IgD-negative memory B cell (primary cell): ENCODE data around the gene KAZALD1. TPM values are rescaled to one million over a fixed set of nuclear protein-coding genes. Genes with fewer than 3 reads are reported as not detected.

ENCODE experiments used
- H3K27ac Mint-ChIP-seq, 3 donors: one replicate each; pipeline ENCODE4 v1.8.0; 2020 to 2022; ENCODE audit warnings: mild to moderate bottlenecking in 3 of 3, mixed read lengths in 3 of 3, moderate library complexity in 1 of 3
- H3K27me3 Mint-ChIP-seq: one replicate; pipeline ENCODE4 v1.8.0; 2021; ENCODE audit warnings: mixed read lengths
- H3K36me3 Mint-ChIP-seq: one replicate; pipeline ENCODE4 v1.8.0; 2020; ENCODE audit warnings: mild to moderate bottlenecking, mixed read lengths
- H3K4me1 Mint-ChIP-seq, 3 donors: one replicate each; pipeline ENCODE4 v1.8.0; 2020 to 2022; ENCODE audit warnings: mixed read lengths in 3 of 3, mild to moderate bottlenecking in 1 of 3
- H3K4me3 Mint-ChIP-seq, 4 donors: one replicate each; pipeline ENCODE4 v1.8.0; 2020 to 2022; ENCODE audit warnings: mild to moderate bottlenecking in 4 of 4, mixed read lengths in 4 of 4, moderate library complexity in 3 of 4
- H3K9me3 Mint-ChIP-seq, 3 donors: one replicate each; pipeline ENCODE4 v1.8.0; 2020 to 2021; ENCODE audit warnings: mixed read lengths in 3 of 3, mild to moderate bottlenecking in 1 of 3
- polyA plus RNA-seq: library from polyadenylated mRNA; unstranded; fragments of 300-500 nt; fragmentation: Illumina TruSeq; gene quantifications from one replicate; pipeline ENCODE4 v1.2.3, GENCODE V29; 2021

The KAZALD1 gene, protein sequence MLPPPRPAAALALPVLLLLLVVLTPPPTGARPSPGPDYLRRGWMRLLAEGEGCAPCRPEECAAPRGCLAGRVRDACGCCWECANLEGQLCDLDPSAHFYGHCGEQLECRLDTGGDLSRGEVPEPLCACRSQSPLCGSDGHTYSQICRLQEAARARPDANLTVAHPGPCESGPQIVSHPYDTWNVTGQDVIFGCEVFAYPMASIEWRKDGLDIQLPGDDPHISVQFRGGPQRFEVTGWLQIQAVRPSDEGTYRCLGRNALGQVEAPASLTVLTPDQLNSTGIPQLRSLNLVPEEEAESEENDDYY
- not detected for polyA plus RNA-seq

- peaks cover 15% of the 10 kb centered on the region for H3K27me3 Mint-ChIP-seq
- peak within 1 kb of the TSS; percentile 92 to 97 (median 96) for H3K27ac Mint-ChIP-seq
- no peaks in the 10 kb centered on the region for H3K9me3 Mint-ChIP-seq
- no peaks in the 10 kb centered on the region for H3K36me3 Mint-ChIP-seq
- peaks cover 15 to 25% (median 24%) of the 10 kb centered on the region in 3 donors for H3K4me1 Mint-ChIP-seq
- H3K4me3 Mint-ChIP-seq, result peak within 1 kb of the TSS; percentile 96 to 99 (median 98)
Measured at GRCh38 chr10:101061624-101062231, at the start of gene KAZALD1. Gene KAZALD1, plus strand, starts transcription at chr10:101061989. Its CDS starts 604 bp downstream, at chr10:101062593.

- Mint-ChIP-seq H3K9me3 (no peaks in the 10 kb centered on the region), H3K4me1 (peaks cover 0 to 10% (median 6%) of the 10 kb centered on the region in 3 donors), H3K27ac (peak overlapping the region in 1 of 3 donors; percentile 90), H3K36me3 (no peaks in the 10 kb centered on the region), H3K27me3 (peaks cover 21% of the 10 kb centered on the region), H3K4me3 (no peak overlapping the region)
Measured at GRCh38 chr10:101012525-101013364, 49.0 kb upstream of the KAZALD1 start.

- Mint-ChIP-seq H3K4me1 (peaks cover 3 to 12% (median 8%) of the 10 kb centered on the region in 3 donors), H3K9me3 (no peaks in the 10 kb centered on the region), H3K27ac (peak overlapping the region in 1 of 3 donors; percentile 90), H3K27me3 (peaks cover 26% of the 10 kb centered on the region), H3K36me3 (no peaks in the 10 kb centered on the region), H3K4me3 (no peak overlapping the region)
Measured at GRCh38 chr10:101013365-101013825, 48.4 kb upstream of the KAZALD1 start.

DNA sequence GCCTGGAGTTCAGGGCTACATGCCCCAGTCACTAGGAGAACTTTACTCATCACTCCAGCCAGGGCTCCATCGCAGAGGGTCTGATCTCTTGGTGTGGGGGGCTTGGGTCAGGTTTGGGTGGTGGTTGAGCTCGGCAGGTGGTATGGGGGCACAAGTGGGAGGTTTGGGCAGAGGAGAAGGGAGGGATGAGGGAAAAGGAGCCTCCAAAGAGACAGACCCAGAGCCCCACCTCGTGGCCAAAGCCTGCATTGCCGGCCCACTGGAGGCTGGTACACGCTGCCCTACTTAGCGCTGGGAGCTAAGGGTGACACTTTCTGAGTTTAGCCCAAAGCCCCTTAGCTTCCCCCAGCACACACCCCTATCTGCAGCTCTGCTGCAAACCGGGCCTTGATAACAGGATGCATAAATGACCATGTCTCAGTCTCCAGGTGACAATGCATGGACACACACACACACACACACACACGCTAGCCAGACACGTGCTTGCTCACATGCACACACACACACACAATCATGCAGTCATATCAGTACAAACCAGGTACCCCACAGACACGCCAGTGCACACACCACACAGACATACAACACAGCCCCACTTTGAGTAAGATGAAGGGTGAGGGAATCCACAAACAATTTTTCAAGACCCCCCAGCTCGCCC is 47.4 kb upstream of the KAZALD1 start:
- no peak overlapping the region for H3K4me3 Mint-ChIP-seq
- H3K4me1 Mint-ChIP-seq, result peaks cover 6 to 15% (median 10%) of the 10 kb centered on the region in 3 donors
- no peak overlapping the region for H3K27ac Mint-ChIP-seq
- H3K36me3 Mint-ChIP-seq, result no peaks in the 10 kb centered on the region
- H3K27me3 Mint-ChIP-seq, result peaks cover 29% of the 10 kb centered on the region
- no peaks in the 10 kb centered on the region for H3K9me3 Mint-ChIP-seq

GRCh38 chr10:101014966-101015581 is 46.7 kb upstream of the KAZALD1 start:
- Mint-ChIP-seq H3K27me3 (peaks cover 30% of the 10 kb centered on the region), H3K27ac (no peak overlapping the region)

DNA sequence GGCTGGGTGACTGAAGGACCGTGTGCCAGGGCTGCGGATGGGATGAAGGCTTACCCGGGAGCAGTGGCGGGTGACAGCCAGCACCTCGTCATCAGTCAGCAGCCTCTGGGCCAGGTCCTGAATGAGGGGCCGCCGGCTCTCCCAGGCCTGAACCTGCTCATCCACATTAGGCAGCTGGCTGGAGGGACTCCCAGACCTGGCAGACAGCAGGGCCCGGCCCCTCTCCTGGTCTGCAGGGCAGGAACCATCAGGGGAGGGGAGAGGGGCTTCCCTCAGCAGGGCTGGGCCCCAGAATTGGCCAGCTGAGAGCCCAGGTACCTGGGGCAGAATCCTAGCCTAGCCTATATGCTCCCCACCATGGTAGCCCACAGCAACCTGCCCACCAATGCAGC is 46.2 kb upstream of the KAZALD1 start:
- Mint-ChIP-seq H3K4me1 (peaks cover 6 to 16% (median 10%) of the 10 kb centered on the region in 3 donors), H3K27me3 (peaks cover 30% of the 10 kb centered on the region), H3K27ac (no peak overlapping the region), H3K9me3 (no peaks in the 10 kb centered on the region), H3K36me3 (no peaks in the 10 kb centered on the region), H3K4me3 (no peak overlapping the region)

More at GRCh38 chr10:101014966-101015581, 46.7 kb upstream of the KAZALD1 start:
- H3K4me1 Mint-ChIP-seq, result peaks cover 6 to 16% (median 10%) of the 10 kb centered on the region in 3 donors
- H3K36me3 Mint-ChIP-seq, result no peaks in the 10 kb centered on the region
- H3K9me3 Mint-ChIP-seq, result no peaks in the 10 kb centered on the region
- no peak overlapping the region for H3K4me3 Mint-ChIP-seq

DNA sequence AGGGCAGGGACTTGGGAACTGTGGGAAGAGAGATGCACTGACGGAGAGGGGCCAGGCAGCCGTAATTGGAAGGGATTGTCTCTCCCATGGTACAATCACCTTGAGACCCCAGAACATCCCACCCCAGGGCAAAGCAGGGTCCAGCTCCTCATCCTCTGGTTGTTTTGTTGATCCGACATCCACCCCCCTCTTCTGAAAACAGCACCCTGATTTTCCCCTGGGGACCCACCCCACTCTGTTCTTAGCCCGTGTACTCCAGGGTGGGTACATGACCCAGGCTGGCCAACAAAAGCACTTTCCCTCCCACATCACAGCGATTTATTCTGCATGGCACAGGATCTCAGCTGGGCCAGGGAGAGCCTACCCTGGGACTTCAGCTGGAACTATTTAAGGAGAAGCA is 45.0 kb upstream of the KAZALD1 start:
- no peak overlapping the region for H3K27ac Mint-ChIP-seq
- H3K36me3 Mint-ChIP-seq, result no peaks in the 10 kb centered on the region
- H3K9me3 Mint-ChIP-seq, result no peaks in the 10 kb centered on the region
- peaks cover 32% of the 10 kb centered on the region for H3K27me3 Mint-ChIP-seq
- H3K4me3 Mint-ChIP-seq, result no peak overlapping the region
- H3K4me1 Mint-ChIP-seq, result peaks cover 6 to 16% (median 10%) of the 10 kb centered on the region in 3 donors

DNA sequence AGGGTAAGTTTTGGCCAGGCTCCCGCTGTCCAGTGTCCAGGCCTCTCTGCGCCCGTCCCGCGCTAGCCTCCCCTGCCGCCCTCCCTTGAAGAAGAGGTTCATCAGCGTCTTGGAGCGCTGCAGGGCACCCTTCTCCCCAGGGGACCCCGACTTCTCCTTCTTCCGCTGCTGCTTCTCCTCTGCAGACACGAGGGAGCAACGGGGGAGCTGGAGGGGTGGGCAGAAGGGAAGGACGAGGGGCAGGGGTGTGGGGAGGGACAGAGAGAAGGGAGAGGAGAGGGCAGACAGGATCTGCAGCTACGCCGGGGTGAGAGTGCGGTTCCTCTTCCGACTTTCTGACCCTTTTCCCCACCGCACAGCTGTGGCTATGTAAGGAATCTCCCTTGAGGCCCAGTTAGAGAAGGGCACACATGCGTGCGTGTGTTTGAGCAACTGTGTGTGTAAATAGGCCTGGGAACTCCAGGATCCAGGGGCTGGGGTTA is 43.6 kb upstream of the KAZALD1 start:
- Mint-ChIP-seq H3K36me3 (no peaks in the 10 kb centered on the region), H3K27ac (no peak overlapping the region), H3K9me3 (no peaks in the 10 kb centered on the region), H3K4me3 (peak overlapping the region in 2 of 4 donors; percentile 87 to 90), H3K27me3 (peaks cover 31% of the 10 kb centered on the region), H3K4me1 (peaks cover 6 to 12% (median 8%) of the 10 kb centered on the region in 3 donors)

DNA sequence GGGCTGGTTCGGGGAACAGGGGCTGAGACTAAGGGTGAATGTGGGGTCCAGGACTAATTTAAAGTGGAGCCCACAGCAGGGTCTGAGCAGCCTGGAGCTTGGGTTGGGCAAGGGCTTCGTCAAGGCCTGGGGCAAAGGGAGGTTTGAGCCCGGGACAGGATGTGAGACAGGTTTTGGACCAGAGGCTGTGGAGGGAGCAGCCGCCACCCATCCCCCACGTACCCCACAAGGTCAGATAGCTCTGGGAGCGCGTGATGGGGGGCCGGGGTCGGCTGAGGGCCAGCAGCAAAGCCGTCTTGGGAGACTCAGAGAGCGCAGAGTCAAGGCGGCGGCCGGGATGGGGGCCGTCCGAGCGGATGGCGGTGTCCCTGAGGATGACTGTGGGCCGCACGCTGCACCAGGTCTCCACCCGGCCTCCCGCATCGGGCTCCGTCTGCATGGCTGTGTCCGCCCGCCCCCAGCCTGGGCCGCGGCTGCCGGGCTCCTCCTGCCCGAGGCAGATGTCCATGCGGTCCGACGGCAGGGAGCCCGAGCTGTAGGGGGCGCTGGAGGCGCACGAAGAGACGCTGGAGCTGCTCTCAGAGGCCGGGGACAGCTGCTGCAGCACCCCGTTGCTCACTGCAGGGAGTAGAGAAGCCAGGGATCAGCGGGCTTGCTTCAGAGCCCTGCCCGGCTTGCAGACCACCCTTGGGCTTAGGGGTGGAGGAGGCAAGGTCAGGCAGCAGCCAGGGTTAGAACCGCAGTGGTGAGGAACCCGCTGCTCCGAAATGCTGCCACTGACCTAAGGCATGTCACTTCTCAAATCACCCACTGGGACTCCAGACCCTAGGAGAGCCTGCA is 43.0 kb upstream of the KAZALD1 start:
- Mint-ChIP-seq H3K9me3 (no peaks in the 10 kb centered on the region), H3K4me1 (peaks cover 6 to 9% (median 7%) of the 10 kb centered on the region in 3 donors), H3K27ac (no peak overlapping the region), H3K36me3 (no peaks in the 10 kb centered on the region), H3K4me3 (peak overlapping the region in 2 of 4 donors; percentile 87 to 90), H3K27me3 (peaks cover 29% of the 10 kb centered on the region)

- Mint-ChIP-seq H3K9me3 (no peaks in the 10 kb centered on the region), H3K27me3 (peaks cover 29% of the 10 kb centered on the region)
Measured at GRCh38 chr10:101019440-101019703, 42.4 kb upstream of the KAZALD1 start.

DNA sequence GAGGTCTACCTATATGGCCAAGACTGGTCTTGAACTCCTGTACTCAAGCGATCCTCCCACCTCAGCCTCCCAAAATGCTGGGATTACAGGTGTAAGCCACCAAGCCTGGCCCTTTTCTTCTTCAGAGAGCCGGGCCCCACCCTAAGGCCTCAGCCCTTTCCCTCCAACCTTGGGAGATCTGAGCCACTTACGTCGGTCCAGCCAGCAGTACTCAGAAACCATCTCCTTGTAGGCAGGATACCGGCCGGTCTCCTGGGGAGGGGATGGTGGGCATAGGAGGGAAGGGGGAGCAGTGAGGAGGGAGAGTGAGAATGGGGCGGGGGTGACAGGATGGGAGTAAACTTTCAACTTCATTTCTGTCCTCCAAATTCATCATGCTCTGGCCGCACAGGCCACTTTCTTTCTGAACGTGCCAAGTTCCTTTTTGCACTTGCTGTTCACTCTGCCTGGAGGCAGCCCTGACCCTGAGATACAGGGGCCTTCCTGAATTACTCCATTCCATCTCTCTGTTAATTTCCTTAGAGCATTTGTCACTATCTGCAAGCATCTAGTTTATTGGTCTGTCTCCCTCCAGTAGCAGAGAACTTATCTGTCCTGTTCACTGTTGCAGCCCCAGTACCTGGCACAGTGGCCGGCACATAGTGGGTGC is 41.2 kb upstream of the KAZALD1 start:
- Mint-ChIP-seq H3K36me3 (no peaks in the 10 kb centered on the region), H3K27ac (no peak overlapping the region), H3K27me3 (peaks cover 25% of the 10 kb centered on the region), H3K4me3 (no peak overlapping the region), H3K9me3 (no peaks in the 10 kb centered on the region), H3K4me1 (peaks cover 4 to 6% (median 6%) of the 10 kb centered on the region in 3 donors)

More at GRCh38 chr10:101019440-101019703, 42.4 kb upstream of the KAZALD1 start:
- Mint-ChIP-seq H3K4me3 (no peak overlapping the region), H3K4me1 (peaks cover 4 to 6% (median 6%) of the 10 kb centered on the region in 3 donors), H3K36me3 (no peaks in the 10 kb centered on the region), H3K27ac (no peak overlapping the region)

- Mint-ChIP-seq H3K27me3 (peaks cover 24% of the 10 kb centered on the region), H3K36me3 (no peaks in the 10 kb centered on the region), H3K4me3 (no peak overlapping the region), H3K27ac (no peak overlapping the region), H3K4me1 (peaks cover 4 to 6% (median 6%) of the 10 kb centered on the region in 3 donors), H3K9me3 (no peaks in the 10 kb centered on the region)
Measured at GRCh38 chr10:101021239-101021638, 40.5 kb upstream of the KAZALD1 start.

DNA sequence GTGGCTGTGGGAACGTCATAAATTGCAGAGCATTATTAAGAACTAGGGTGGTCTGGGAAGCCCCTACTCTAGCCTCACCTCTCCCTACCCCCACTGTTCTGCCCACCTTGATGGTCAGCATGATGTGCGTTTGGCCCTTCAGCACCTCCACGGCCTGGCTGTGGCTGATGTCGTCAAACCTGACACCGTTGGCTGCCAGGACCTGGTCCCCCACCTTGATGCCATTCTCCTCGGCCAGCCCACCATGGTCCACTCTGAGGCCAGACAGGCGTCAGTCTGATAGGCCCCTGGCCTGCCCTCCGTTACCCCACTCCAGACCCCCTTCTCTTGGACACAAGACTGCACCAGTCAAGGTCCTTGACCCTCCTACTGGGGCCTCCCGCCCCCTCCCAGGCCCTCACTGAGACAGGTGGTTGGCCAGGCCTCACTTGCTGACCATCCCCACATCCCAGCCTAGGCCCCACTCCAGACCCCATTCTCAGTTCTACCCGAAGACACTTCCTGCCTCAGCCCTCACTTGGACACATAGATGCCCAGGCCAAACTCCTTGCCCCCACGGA is 40.0 kb upstream of the KAZALD1 start:
- H3K36me3 Mint-ChIP-seq, result no peaks in the 10 kb centered on the region
- H3K27me3 Mint-ChIP-seq, result peaks cover 19% of the 10 kb centered on the region
- H3K27ac Mint-ChIP-seq, result no peak overlapping the region
- no peak overlapping the region for H3K4me3 Mint-ChIP-seq
- H3K4me1 Mint-ChIP-seq, result peaks cover 4 to 6% (median 6%) of the 10 kb centered on the region in 3 donors
- no peaks in the 10 kb centered on the region for H3K9me3 Mint-ChIP-seq
